ENCODE results near the gene FAM107A.

- TF ChIP-seq EZH2 (IDR thresholded peaks at IDR 0.05) (no peak), POLR2AphosphoS5 (IDR thresholded peaks at IDR 0.05; ENCODE audit: borderline replicate concordance, low read depth, low read length) (no peak), FOXP2 (optimal IDR thresholded peaks at IDR 0.05; ENCODE audit: control extremely low read depth, extremely low read length, insufficient read depth) (no peak)
Observed at GRCh38 chr3:58544541-58544940, 32.6 kb downstream of the FAM107A start.

Measured in SK-N-MC (cell line).